Muscle of leg (tissue), 11 donors: ENCODE measurements around the gene SKP2. TPM values are rescaled to one million over a fixed set of nuclear protein-coding genes. Genes with fewer than 3 reads are reported as not detected.

Experiments
- DNase-seq: peaks from one replicate; pipeline ENCODE4 v3.0.0; 2013
- H3K27ac ChIP-seq: one replicate; pipeline ENCODE4 v1.5.1; 2013; ENCODE audit warnings: mild to moderate bottlenecking, low read length, control low read depth
- H3K27me3 ChIP-seq: one replicate; pipeline ENCODE4 v1.6.1; 2013; ENCODE audit warnings: low read length; ENCODE audit not compliant: control insufficient read depth, insufficient read depth
- H3K36me3 ChIP-seq: one replicate; pipeline ENCODE4 v1.6.1; 2013; ENCODE audit warnings: low read length; ENCODE audit not compliant: control insufficient read depth, insufficient read depth
- H3K4me1 ChIP-seq: one replicate; pipeline ENCODE4 v1.6.1; 2013; ENCODE audit warnings: low read length; ENCODE audit not compliant: control insufficient read depth, insufficient read depth
- H3K4me3 ChIP-seq: one replicate; pipeline ENCODE4 v1.5.1; 2013; ENCODE audit warnings: low read length, control low read depth
- H3K9me3 ChIP-seq: replicated peaks from 2 replicates; pipeline ENCODE4 v1.6.1; 2013; ENCODE audit warnings: low read depth, low read length; ENCODE audit not compliant: control insufficient read depth
- WGBS: methylation state at CpG from one replicate; pipeline ENCODE4 v1.1.5; 2013; ENCODE audit warnings: missing lambda C conversion rate; ENCODE audit not compliant: insufficient coverage; 5-methylcytosine and 5-hydroxymethylcytosine counted together
- polyA plus RNA-seq, 8 donors: library from polyadenylated mRNA; unstranded; fragments of 120-200 nt; gene quantifications; one replicate each; pipeline versions ENCODE4 v1.2.1 to v1.2.3, GENCODE V29; 2013; ENCODE audit warnings: inconsistent platforms in 1 of 8, low replicate concordance in 1 of 8; ENCODE audit not compliant: insufficient read length in 8 of 8, insufficient read depth in 1 of 8
- total RNA-seq: library from RNA; stranded (reverse); fragments of 120-200 nt; gene quantifications from one replicate; pipeline ENCODE4 v1.2.4, GENCODE V29; 2013

Gene SKP2
- total and polyA plus RNA-seq, 9 donors, result 44.9 to 76.6 (median 52.5) TPM

- H3K36me3 ChIP-seq, result peaks cover 15% of the 10 kb centered on the region
- H3K4me1 ChIP-seq, result no peaks in the 10 kb centered on the region
- no CpG with 5 or more reads among the region's 3 CpGs for WGBS
- no peaks in the 10 kb centered on the region for H3K27me3 ChIP-seq
- no peaks in the 10 kb centered on the region for H3K9me3 ChIP-seq
- H3K27ac ChIP-seq, result no peak overlapping the region
- DNase-seq, result no peak
- no peak overlapping the region for H3K4me3 ChIP-seq
Observed at GRCh38 chr5:36214436-36214835, 62.5 kb downstream of the SKP2 start.

DNA sequence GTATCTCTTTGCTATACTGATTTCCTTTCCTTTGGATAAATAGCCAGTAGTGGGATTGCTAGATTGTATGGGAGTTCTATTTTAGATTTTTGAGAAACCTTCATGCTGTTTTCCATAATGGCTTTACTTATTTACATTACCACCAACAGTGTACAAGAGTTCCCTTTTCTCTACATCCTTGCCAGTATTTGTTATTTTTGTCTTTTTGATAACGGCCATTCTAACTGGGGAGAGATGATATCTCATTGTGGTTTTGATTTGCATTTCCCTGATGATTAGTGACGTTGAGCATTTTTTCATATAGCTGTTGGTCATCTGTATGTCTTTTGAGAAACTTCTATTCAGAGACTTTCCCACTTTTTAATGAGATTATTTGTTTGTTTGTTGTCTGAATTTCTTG, 64.0 kb downstream of the SKP2 start:
- Histone ChIP-seq H3K27ac (no peak overlapping the region), H3K9me3 (no peaks in the 10 kb centered on the region), H3K4me1 (no peaks in the 10 kb centered on the region), H3K36me3 (peaks cover 18% of the 10 kb centered on the region), H3K4me3 (no peak overlapping the region), H3K27me3 (no peaks in the 10 kb centered on the region)
- WGBS, result no CpG with 5 or more reads among the region's 2 CpGs
- no peak for DNase-seq

- DNase-seq, result no peak
- Histone ChIP-seq H3K27ac (no peak overlapping the region), H3K36me3 (peaks cover 19% of the 10 kb centered on the region), H3K9me3 (no peaks in the 10 kb centered on the region), H3K27me3 (no peaks in the 10 kb centered on the region), H3K4me1 (no peaks in the 10 kb centered on the region), H3K4me3 (no peak overlapping the region)
- WGBS, result no CpG with 5 or more reads among the region's 1 CpG
Observed at GRCh38 chr5:36217567-36217966, 65.7 kb downstream of the SKP2 start.

GRCh38 chr5:36217988-36218387, 66.1 kb downstream of the SKP2 start:
- WGBS, result no CpG with 5 or more reads among the region's 1 CpG

DNA sequence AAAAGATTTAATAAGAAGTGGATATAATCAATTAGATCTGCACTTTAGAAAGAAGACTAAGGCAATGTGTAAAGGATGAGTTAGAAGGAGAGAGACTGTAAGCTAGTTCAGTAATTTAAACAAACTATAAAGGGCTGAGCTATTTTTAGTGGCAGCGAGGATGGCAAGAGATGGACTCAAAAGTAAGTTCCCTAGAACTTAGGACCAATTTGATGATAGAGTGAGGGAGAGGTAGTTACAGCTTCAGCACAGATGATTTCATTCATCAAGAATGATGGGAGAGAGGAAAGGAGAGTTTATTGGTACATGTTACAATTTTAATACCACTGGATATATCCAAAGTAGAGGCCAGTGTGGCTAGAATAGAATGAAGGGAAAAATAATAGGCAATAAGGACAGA, 70.7 kb downstream of the SKP2 start:
- no peak overlapping the region for H3K4me3 ChIP-seq
- H3K4me1 ChIP-seq, result no peaks in the 10 kb centered on the region
- DNase-seq, result no peak
- no peaks in the 10 kb centered on the region for H3K9me3 ChIP-seq
- WGBS, result no CpG with 5 or more reads among the region's 1 CpG
- H3K36me3 ChIP-seq, result peaks cover 20% of the 10 kb centered on the region
- H3K27ac ChIP-seq, result no peak overlapping the region
- H3K27me3 ChIP-seq, result no peaks in the 10 kb centered on the region

More at GRCh38 chr5:36217988-36218387, 66.1 kb downstream of the SKP2 start:
- peaks cover 16% of the 10 kb centered on the region for H3K36me3 ChIP-seq
- no peak for DNase-seq
- H3K4me1 ChIP-seq, result no peaks in the 10 kb centered on the region
- no peaks in the 10 kb centered on the region for H3K9me3 ChIP-seq
- no peaks in the 10 kb centered on the region for H3K27me3 ChIP-seq
- no peak overlapping the region for H3K4me3 ChIP-seq
- H3K27ac ChIP-seq, result no peak overlapping the region

- no peak overlapping the region for H3K4me3 ChIP-seq
- no peaks in the 10 kb centered on the region for H3K27me3 ChIP-seq
- H3K4me1 ChIP-seq, result peaks cover 4% of the 10 kb centered on the region
- H3K36me3 ChIP-seq, result peaks cover 9% of the 10 kb centered on the region
- DNase-seq, result no peak
- H3K9me3 ChIP-seq, result no peaks in the 10 kb centered on the region
- no peak overlapping the region for H3K27ac ChIP-seq
Observed at GRCh38 chr5:36227046-36227445, 75.1 kb downstream of the SKP2 start.

- WGBS, result no CpG with 5 or more reads among the region's 7 CpGs
- no peak overlapping the region for H3K4me3 ChIP-seq
- no peak overlapping the region for H3K27ac ChIP-seq
- DNase-seq, result no peak
- no peaks in the 10 kb centered on the region for H3K27me3 ChIP-seq
- H3K36me3 ChIP-seq, result peaks cover 9% of the 10 kb centered on the region
- peaks cover 4% of the 10 kb centered on the region for H3K4me1 ChIP-seq
- H3K9me3 ChIP-seq, result no peaks in the 10 kb centered on the region
Observed at GRCh38 chr5:36228505-36228904, 76.6 kb downstream of the SKP2 start.

DNA sequence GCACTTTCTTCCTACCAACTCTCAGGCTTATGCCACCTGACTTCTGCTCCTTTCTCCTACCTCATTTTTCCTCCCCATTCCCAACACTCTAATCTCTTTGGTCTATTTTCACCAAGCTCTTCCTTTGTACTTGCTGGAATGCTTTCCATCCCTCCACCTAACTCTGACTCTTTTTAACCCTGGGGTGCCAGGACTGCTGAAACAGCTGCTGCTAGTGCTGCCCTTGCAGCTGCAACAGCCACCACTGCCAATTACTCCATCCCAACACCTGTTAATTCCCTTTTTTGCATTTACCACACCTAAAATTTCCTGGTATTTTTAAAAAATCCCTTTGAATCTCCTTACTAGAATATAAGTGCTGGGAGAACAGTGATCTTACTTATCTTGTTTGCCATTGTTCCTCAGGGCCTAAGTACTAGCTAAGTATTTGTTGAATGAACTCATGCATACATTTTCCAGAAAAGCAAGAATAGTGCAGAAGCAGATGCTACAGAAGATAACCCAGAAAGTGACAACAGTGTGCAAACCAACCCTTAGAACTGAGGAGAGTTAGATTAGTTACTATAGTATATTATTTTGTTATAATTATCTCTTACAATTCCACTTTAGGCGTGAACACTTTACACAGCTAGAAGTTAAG, 78.4 kb downstream of the SKP2 start:
- peak; percentile 20 for DNase-seq
- no peak overlapping the region for H3K27ac ChIP-seq
- H3K4me1 ChIP-seq, result peaks cover 4% of the 10 kb centered on the region
- peaks cover 4% of the 10 kb centered on the region for H3K36me3 ChIP-seq
- H3K27me3 ChIP-seq, result no peaks in the 10 kb centered on the region
- no peaks in the 10 kb centered on the region for H3K9me3 ChIP-seq
- no CpG with 5 or more reads among the region's 1 CpG for WGBS
- H3K4me3 ChIP-seq, result no peak overlapping the region

DNA sequence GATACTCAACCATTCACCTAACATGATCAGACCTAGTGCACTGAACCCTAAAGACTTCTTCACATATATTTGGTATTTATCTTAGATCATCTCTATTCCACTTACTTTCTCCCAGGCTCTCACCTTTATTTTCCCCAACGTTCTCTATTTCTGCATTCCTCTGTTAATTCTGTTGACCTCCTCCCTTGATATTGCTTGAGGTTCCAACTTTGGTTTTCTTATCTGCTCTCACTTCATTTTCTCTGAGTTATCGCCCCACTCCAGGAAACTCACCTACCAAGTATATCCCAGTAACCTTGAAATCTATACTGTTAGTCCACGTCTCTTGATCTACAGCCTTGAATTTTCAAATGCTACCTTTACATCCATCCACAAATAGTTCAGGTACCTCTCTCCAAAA, 80.6 kb downstream of the SKP2 start:
- Histone ChIP-seq H3K27ac (no peak overlapping the region), H3K4me3 (no peak overlapping the region), H3K9me3 (no peaks in the 10 kb centered on the region), H3K36me3 (no peaks in the 10 kb centered on the region), H3K27me3 (no peaks in the 10 kb centered on the region), H3K4me1 (peaks cover 4% of the 10 kb centered on the region)
- WGBS, result 85% methylated on average over 3 of the region's 3 CpGs
- no peak for DNase-seq
